Pulmonary artery endothelial cell (primary cell): Measurements from ENCODE around the gene HUWE1. TPM values are rescaled to one million over a fixed set of nuclear protein-coding genes. Genes with fewer than 3 reads are reported as not detected.

Source experiments
- DNase-seq: peaks from one replicate; pipeline ENCODE4 v3.0.0-alpha.2; 2011; ENCODE audit warnings: low read depth, low spot score
- total RNA-seq: library from RNA; depleted of rRNA; stranded (reverse); fragments of >200 nt; gene quantifications from 2 replicates; pipeline ENCODE4 v1.2.3, GENCODE V29; 2014

Gene HUWE1
- total RNA-seq, 1 donor from 2014 or later: 94.8 TPM

DNA sequence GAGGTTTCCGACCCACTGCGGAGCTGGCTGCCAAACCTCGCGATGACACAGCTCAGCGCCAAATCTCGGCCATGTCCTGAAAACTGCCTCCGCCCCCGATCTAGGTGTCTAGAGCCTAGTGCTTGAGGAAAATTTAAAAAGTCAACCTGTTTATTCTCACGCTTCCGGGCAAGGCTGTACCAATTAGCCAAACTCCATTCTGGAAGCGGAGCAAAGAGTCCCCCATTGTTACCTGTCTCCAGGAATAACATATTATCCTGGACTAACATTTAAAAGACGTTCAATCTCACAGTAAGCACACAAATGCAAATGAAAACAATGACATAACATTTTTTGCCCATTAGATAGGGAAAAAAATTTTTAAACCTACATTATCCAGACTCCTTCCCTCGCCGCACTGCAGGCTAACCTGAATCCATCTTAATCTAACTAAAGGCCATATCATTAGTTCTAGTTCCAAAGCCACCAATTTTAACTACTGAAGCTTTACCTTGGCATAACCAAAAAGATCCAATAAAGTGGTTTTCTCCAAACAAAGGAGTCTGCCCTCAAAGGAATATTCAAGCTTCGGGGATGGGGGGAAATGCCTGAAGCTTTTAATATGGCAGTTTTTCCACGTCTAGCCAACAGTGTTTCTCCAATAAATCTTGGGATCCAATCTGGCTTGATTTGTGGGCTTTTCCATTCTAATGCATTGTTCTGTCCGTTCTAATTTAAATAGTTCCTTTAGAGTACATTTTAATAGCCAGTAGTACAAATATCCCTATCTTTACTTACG lies 1.9 kb downstream of the HUWE1 start:
- no peak for DNase-seq

DNA sequence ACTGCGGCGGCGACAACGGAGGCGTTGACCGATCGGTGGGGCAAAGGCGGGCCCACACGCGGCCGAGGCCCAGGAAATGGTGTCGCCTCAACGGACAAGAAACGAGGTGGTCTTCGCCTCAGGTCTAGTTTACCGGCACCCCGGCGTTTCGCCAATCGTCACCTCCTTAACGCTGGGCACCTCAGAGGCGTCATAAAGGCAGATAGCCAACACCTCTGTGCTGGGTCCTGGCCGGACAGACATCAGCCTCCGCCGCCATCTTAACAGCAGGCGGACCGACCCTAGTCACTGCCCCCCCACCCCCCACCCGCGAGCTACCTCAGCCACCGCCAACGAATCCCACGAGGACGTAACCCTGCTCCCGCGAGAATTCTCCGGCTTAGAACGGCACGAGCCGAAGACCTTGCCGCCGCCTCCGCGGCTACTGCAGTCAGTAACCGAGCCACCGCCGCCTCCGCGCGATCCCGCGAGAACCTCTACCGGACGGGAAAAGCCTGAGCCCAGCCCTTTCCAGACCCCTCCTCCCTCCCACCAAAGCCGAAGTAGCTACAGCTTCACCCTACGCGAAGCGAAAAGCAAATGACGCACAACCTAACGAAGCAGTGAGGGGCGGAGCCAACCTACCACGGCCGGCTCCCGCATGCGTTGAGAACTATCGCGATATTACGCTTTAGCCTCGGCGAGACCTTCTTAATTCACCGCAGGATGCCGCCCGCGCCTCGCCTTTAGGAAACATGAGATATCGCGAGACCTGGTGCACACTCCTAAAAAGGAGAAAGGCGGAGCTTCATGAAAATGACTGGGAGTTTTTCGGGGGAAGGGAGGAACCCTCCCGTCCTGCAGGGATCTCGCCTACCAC lies 2.7 kb downstream of the HUWE1 start:
- DNase-seq: peak; percentile 91

DNA sequence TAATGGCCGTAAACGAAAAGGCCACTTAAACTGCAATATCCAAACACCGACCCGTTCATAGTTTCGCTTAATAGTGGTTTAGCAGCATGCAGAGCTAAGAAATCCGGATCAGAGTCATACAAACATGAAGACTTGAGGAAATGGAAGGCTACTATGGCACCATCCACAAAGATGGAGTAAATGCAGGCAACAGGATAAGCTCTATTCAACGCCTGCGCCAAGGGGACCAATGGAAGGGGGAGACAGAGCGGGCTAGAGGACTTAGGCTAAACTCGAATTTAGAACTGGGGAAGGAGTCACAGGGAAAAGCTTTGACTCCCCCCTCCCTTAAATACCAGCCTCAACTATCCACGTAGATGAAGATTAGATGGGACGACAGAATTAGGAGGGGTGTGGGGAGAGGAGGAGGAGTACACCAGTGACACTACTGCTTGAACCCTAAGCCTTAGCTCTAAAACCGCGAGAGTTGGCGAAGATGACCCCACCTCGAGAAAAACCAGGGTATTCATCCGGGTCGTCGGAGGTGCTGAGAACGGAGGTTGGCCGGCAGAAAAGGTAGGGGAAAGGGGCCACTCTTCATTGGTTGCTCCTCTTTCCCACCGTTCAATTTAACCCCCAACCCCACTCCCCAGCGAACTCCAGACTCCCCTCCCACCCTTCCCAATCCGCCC lies 3.5 kb downstream of the HUWE1 start:
- DNase-seq: no peak

DNA sequence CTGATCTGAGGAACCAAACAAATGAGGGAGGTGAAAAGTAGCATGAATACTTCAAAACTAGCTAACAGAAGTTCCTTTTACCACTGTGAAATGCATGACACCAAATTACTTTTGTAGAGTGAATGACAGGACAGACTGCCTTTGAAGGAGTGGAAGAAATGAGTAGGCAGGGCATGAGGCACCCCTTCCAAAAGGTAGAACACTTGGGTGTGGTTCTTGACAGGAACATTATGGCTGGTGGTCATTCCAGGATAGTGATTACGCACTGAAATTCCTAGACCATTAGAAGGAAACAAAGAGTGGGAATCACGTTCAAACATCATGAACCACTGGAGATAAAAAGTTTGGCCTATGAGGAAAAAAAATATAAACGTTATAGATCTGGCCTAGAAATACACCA lies 4.9 kb downstream of the HUWE1 start:
- no peak for DNase-seq

DNA sequence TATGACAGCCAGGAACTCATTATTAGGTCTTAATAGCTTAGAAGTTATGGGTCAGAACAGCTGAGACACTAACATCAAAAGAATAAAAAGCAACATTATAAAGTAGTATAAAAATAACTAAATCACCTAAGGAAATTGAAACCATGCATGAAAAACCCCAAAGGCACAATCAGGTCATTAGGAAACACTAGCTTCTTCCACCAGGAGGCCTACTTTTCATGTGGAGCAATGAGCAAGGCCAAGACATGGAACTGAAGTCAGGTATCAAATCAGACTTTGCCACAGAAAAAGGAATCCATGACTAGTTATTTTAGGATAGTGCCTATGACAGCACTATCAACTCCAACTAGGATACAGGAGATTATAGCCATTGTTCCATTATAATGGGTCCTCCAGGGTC lies 7.9 kb downstream of the HUWE1 start:
- no peak for DNase-seq

DNA sequence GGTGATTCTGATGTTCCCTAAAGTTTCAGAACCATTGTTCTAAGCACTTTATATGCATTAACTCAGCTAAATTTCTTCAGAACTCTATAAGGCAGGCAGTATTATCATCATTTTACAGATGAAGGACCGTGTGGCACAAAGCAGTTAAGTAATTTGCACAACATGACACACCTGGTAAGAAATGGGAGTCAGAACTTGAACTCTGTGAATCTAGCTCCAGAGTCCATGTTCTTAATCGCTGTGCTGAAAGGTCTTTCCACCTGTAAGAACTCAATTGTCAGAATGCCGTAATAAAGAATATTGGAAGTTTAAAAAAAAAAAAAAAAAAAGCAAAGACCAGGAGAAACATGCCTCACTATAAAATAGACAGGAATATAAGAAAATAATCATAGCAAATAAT lies 9.2 kb downstream of the HUWE1 start:
- no peak for DNase-seq

DNA sequence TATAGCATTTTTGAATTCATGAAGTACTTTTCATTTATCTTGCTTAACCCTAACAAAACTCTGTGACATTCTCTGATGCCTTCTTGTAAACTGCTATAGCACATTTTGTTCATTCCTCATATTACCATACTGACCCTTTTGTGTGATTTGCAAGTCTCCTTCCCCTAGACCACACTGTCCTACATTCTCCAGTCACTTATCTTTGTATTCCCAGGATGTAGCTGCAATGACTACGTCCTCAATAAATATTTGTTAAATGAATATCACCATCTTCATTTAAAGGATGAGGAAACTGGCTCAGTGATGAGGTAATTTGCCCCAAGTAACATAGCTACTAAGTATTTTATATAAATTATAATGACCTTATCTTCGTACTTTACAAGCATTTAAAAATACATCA lies 11.9 kb downstream of the HUWE1 start:
- no peak for DNase-seq

DNA sequence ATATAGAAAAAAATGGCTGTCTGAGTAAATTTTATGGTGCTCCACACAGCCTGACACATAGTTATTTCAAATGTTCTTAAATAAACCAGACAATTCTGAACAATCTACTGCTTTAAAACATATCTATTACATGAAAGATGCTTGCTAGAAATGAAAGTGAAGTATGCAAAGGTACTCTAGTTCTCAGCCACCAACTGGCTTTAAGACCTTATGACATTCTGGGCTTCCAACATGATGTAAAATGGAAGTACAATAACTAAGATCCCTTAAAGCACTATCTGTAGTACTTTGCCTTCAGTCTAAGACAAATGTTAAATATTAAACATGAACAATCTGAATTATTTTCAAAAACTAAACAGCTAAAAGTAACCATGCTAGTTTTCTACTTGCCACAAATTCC lies 17.3 kb downstream of the HUWE1 start:
- DNase-seq: no peak

DNA sequence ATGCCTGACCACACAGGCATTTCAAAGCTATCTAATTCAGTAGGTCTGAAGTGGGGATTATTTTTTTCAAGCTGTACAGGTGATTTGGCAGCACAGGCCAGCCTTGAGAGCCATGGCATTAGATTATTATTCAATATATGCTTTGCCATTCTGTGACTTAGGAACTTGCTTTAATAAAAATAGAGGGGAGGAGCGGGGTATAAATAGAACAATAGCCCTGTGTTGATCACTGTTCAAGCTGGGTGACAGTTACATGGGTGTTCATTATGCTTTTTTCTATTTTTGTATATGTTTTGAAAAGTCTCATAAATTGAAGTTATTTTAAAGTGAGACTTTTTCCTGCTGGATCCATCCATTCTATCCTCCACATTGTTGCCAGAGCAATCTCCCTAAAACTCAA lies 20.3 kb downstream of the HUWE1 start:
- DNase-seq: no peak

DNA sequence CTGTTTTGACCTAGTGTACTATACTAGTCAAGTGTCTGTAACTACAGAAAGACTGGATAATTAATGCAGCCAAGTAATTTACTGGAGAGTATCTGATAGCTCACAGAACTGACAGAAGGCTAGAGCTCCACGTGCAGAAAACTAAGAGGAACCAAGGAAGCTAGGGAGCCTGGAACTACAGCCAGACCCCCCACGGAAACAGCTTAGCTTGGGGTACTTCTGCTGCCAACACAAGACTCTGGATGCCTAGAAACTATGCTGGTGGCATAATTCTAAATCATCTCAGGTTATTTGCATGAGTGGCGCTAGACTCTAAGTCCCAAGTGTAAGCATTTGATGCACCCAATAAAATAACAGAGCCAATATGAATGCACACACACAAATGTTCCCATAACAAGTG lies 26.5 kb downstream of the HUWE1 start:
- DNase-seq: no peak

DNA sequence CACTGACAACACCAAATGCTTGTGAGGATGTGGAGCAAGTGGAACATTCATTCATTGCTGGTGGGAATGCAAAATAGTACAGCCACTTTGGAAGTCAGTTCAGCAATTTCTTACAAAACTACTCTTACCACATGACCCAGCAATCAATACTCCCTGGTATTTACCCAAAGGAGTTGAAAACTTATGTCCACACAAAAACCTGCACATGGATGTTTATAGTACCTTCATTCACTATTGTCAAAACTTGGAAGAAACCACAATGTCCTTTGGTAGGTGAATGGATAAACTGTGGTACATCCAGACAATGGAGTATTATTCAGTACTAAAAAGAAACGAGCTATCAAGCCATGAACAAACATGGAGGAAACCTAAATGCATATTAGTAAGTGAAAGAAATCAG lies 27.5 kb downstream of the HUWE1 start:
- no peak for DNase-seq

DNA sequence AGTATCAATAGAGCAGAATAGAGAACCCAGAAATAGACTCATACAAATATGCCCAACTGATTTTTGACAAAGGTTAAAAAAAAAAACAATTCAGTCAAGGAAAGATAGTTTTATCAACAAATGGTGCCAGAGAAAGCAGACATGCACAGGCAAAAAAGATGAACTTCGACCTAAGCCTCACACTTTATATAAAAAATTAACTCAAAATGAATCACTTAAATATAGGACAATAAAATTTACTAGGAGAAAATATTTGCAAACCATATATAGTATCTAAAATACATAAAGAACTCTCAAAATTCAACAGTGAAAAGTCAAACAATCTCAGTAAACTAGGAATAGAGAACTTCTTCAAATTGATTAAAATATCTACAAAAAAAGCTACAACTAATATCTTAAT lies 29.7 kb downstream of the HUWE1 start:
- DNase-seq: no peak

DNA sequence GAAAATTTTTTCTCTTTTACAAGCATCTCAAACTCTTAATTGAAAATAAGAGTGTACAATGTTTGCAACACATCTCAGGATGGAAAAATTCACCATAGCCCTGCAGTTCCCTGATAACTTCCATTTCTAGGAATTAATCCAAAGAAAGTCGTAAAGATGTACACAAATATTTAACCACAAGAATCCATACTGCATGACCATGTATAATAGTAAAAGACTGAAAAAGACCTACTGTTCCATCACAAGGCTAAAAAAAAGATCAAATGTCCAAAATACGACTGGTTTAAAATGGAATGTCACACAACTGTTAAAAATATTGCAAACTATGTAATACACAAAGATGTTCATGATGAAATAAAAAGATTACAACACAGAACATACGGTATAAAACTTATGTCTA lies 32.1 kb downstream of the HUWE1 start:
- no peak for DNase-seq

DNA sequence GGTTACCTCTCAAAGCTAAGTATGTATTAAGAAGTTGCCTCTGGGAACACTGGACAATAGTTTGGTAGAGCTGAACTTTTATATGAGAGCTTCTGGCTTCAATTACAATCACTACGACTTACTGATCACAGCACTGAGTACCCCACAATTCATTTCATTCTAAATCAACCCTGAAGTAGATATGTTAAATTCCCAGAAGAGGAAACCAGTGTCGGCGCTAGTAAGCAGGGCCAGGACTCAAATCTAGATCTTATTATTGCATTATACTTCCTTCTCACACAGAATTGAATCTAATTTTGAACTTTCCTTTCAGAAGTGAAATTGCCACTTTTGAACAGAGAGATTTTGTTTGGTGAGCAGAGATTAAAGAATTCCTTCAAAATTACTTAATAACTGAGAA lies 41.8 kb downstream of the HUWE1 start:
- DNase-seq: no peak

DNA sequence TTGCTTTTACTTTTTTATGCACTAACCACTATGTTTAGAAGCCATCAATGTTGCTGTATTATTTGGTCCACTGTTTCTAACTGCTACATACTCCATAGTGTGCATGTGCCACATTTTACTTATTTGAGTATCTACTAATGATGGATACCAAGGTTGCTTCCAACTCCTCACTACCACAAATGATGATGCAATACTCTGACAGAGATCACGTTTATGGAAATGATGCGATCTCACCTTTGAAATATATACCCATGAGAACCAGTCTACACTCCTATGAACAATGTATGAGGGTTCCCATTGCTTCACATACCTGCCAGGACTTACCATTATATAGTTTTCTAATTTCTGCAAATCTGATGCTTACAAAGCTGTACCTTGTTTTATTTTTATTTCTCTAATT lies 44.2 kb downstream of the HUWE1 start:
- DNase-seq: no peak

DNA sequence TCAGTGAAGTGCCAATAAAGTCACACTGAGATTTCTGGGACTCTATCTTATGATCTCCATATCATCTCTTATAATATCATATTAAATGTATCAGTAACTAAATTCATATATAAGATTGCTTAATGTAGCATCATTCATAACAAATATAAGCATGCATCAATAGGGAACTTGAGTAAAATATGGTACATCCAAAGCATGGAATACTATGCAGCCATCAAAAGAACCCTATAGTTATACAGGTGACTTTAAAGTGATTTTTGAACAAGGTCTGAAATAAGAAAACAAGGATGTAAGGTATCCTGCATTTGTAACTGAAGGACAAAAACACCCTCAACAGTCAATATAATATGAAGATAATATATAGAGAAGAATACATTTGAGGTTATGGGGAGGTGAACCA lies 47.3 kb downstream of the HUWE1 start:
- no peak for DNase-seq

DNA sequence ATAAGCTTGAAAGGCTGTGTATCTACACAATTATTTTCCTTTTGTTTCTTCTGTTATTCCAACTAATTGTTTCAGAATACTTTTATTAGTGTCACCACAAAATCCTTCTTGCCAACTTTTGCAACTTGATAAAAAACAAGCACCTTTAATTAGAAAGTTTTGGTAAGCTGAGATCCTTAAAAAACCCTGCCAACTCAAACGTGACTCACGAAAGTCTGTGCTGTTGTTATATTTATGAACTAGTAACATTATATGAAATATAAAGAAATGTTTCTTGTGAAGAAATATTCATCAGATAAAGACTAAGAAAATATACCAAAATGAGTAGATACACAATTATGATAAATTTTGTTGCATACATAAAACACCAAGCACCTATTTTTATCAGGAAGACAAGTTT lies 49.0 kb downstream of the HUWE1 start:
- no peak for DNase-seq

DNA sequence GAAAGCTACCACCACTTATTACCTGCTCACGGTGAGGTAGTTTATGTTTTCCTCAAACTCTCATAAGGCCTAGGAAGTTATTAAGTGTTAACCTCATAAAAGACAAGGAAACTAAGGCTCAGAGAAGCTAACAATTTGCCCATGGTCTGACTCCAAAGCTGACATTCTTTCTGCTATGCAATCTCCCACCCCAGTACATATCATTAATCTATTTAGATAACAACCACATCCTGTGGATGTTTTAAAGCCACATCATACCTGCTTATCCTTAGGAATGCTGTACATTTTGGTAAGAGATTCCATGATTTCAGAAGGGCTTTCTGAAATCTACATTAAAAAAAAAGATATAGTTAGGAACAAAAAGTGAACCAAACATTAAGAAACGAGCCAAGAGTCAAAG lies 55.4 kb downstream of the HUWE1 start:
- DNase-seq: no peak

DNA sequence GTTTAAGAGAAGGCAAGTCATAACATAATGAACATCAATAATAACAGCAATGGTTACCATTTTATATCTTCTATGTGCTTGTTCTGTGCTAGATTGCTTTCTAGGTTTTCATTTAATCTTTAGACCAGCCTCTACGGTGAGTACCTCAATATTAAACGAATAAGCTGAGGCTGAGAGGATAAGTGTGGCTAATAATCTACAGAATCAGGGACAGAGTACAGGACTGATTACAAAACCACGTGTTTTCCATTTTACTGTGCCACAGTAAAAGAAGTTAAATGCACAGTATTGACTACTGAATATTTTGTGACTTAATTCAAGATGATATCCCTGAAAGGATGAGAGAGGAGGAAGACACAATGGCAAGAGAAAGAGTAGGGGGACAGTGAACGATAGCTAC lies 56.3 kb downstream of the HUWE1 start:
- DNase-seq: no peak

DNA sequence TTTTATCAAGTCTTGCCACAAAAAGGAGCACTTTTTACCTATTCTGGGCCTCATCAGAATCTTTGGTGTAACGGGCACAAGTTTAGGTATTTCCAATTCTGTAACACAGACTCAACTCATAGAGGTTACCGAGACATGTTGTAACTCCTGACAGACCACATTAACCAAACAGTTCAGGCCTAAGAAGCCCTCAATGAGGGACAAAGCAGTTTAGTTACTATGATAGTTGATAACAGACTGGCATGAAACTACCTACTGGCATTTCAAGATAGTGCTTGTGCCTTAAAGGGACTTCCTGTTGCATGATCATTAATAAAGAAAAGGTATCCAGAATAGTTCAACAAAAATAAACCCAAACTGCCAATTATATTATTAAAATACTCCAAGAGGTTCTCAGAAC lies 64.1 kb downstream of the HUWE1 start:
- DNase-seq: no peak

DNA sequence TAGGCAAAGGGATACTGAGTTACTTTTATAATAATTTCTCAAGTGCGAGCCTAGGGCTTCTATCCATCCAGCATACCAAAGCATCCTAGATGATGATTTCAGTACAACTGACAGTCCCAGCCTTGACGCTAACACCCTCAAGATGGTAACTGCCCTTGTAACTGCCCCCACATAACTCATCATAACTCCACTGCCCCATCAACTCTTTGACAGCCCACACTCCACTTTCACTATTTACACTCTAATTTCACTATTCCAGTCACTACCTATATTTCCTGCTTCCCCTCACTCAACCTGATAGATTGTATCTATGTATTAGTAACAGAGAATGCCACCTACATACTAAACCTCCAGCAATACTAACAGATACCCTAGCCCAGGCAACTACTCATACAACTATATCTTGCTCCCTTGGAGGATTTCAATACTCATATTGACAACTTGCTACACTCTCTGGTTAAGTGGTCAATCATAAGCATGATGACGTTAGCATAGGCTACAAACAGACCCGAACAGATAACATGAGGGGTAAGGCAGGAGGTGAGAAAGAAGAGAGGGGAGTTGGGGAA lies 65.0 kb downstream of the HUWE1 start:
- no peak for DNase-seq

DNA sequence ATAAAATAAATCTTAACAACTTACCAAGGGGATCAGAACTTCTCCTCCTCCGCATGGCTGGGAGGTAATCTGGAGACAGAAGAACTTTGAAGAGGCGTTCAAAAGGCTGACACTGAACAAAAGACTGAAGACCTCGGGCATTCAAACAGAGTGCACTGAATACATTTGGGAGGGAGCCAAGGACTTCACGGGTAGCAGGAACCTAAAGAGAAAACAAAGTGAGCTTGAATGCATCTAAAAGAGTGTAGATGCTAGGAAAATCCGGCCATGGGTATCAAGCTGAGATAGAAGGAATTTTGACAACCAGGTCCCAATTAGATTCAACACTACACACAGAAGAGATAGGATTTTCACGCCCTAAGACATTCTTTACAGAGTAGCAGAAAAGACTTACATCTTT lies 69.6 kb downstream of the HUWE1 start:
- DNase-seq: no peak
